Ovary (tissue), 3 donors: ENCODE measurements around the gene KRTAP13-4.

Source experiments
- CTCF ChIP-seq, 3 donors: fragments of 450-650 bp in 2 of 3; fragments of 200-600 bp in 1 of 3; IDR thresholded peaks; one replicate each; pipeline versions ENCODE4 v1.5.1 to v1.8.0; 2016 to 2022; ENCODE audit warnings: antibody characterized with exemption in 3 of 3, mild to moderate bottlenecking in 1 of 3
- POLR2A ChIP-seq: fragments of 450-650 bp; IDR thresholded peaks from one replicate; pipeline ENCODE4 v1.6.1; 2017; ENCODE audit warnings: antibody characterized with exemption, mild to moderate bottlenecking, moderate library complexity
- donor health status: DM: no; HTN: no; CAD: no.

DNA sequence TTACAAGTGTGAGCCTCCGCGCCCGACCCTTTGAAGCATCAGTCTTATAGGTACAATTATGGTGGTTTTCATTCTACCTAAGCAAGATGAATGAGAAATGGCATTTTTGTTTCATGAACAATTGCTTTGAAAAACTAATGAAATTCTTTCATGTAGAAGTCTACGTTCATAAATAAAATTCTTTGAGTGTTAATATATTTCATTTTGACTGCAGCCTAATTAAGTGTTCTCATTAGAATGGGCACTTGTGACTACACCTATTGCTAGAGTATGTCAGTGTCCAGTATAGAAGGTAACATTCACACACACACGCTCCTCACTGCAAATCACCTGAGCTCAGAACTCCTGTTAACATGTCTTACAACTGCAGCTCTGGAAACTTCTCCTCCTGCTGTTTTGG, 10.0 kb downstream of the KRTAP13-4 start, which contains the start of gene KRTAP15-1:
- TF ChIP-seq CTCF (IDR thresholded peaks at IDR 0.05) (no peak), POLR2A (no peak)
